Psoas muscle (tissue), 8 donors: Measurements from ENCODE around the gene NUDT1. TPM values are rescaled to one million over a fixed set of nuclear protein-coding genes. Genes with fewer than 3 reads are reported as not detected.

Experiments used
- ATAC-seq, 4 donors: fragments of 200-7000 bp; cut with Tn5 transposase; one replicate each; pipeline ENCODE4 v1.9.1; 2020; ENCODE audit warnings: moderate library complexity in 3 of 4, mild to moderate bottlenecking in 2 of 4
- DNase-seq, 2 donors: peaks; one replicate each; pipeline ENCODE4 v3.0.0-alpha.2; 2020
- H3K27ac ChIP-seq: fragments of 200-600 bp; one replicate; pipeline ENCODE4 v1.8.0; 2022
- H3K27me3 ChIP-seq, 3 donors: fragments of 200-600 bp in 1 of 3; one replicate each; pipeline versions ENCODE4 v1.6.1 to v1.8.0; 2013 to 2022; ENCODE audit warnings: low read length in 2 of 3, mild to moderate bottlenecking in 2 of 3, moderate library complexity in 1 of 3; ENCODE audit not compliant: insufficient read depth in 3 of 3
- H3K36me3 ChIP-seq, 2 donors: fragments of 200-600 bp in 1 of 2; one replicate each; pipeline versions ENCODE4 v1.6.1 to v1.8.0; 2013 to 2022; ENCODE audit warnings: low read depth in 1 of 2, mild to moderate bottlenecking in 1 of 2, moderate library complexity in 1 of 2; ENCODE audit not compliant: insufficient read depth in 1 of 2
- H3K4me1 ChIP-seq: fragments of 200-600 bp; one replicate; pipeline ENCODE4 v1.8.0; 2022
- H3K4me3 ChIP-seq: fragments of 200-600 bp; one replicate; pipeline ENCODE4 v1.8.0; 2022; ENCODE audit warnings: mild to moderate bottlenecking
- H3K9me3 ChIP-seq: fragments of 200-600 bp; one replicate; pipeline ENCODE4 v1.8.0; 2022
- CTCF ChIP-seq: fragments of 200-600 bp; IDR thresholded peaks from one replicate; pipeline ENCODE4 v1.8.0; 2022; ENCODE audit warnings: antibody characterized with exemption
- WGBS, 3 donors: extraction: QIAGEN DNeasy Blood & Tissue Kit; methylation state at CpG; one replicate each; pipeline versions ENCODE4 v1.1.6 to v1.1.7; 2013; 5-methylcytosine and 5-hydroxymethylcytosine counted together
- intact Hi-C, 2 donors: fragments of 100-400 bp; cut with DNase I; formaldehyde crosslinking; loops; one replicate each; pipeline versions ENCODE4 v1.11.0 to v1.14.2; 2022
- polyA plus RNA-seq, 3 donors: library from polyadenylated mRNA; stranded (reverse); fragments of 200-250 nt; gene quantifications; one replicate each; pipeline ENCODE4 v1.2.3, GENCODE V29; 2013
- total RNA-seq, 4 donors: library from RNA; stranded (reverse); fragmentation: NEBNext Ultra II Directional in 2 of 4; extraction: Animal tissue kit (Norgen Biotek cat#: 25700) in 2 of 4; gene quantifications; one replicate each; pipeline versions ENCODE4 v1.2.1 to v1.2.4, GENCODE V29; 2021 to 2023
- donor health status: healthy with polysubstance abuse.
- donor health status: DM: no; HTN: no; CAD: no; lungs with moderate emphysema.
- donor health status: Bipolar disorder and iron deficiency.
- donor health status: healthy.
- donor health status: DM: yes; HTN: yes; CAD: no.
- donor health status: DM: no; HTN: no; CAD: no.
- donor health status: DM: no; HTN: no; CAD: no.
- donor health status: DM: yes; HTN: yes; CAD: no.

NUDT1 gene
- total and polyA plus RNA-seq, 7 donors = 5.6 to 29.2 (median 12.4) TPM

GRCh38 chr7:2251381-2251780, 9.4 kb downstream of the NUDT1 start:
- Histone ChIP-seq H3K36me3 (peaks cover 0 to 13% of the 10 kb centered on the region in 2 donors), H3K9me3 (no peaks in the 10 kb centered on the region), H3K27ac (no peak overlapping the region), H3K4me3 (no peak overlapping the region), H3K27me3 (no peaks in the 10 kb centered on the region), H3K4me1 (no peaks in the 10 kb centered on the region)
- TF ChIP-seq CTCF = no peak
- DNase-seq (no peak), ATAC-seq (no peak)
- WGBS, 3 donors = 56 to 62% (median 57%) methylated on average over 10 of the region's 10 CpGs
- intact Hi-C loops = no loop called here

GRCh38 chr7:2251841-2252771, 10.1 kb downstream of the NUDT1 start:
- Histone ChIP-seq H3K4me3 (no peak overlapping the region), H3K27me3 (no peaks in the 10 kb centered on the region), H3K36me3 (peaks cover 0 to 20% of the 10 kb centered on the region in 2 donors), H3K27ac (no peak overlapping the region), H3K9me3 (no peaks in the 10 kb centered on the region), H3K4me1 (no peaks in the 10 kb centered on the region)
- WGBS, 3 donors = 49 to 58% (median 57%) methylated on average over 23 to 24 of the region's 24 CpGs
- TF ChIP-seq CTCF = no peak
- intact Hi-C loops = no loop called here
- peak in 1 of 4 donors; percentile 20 for ATAC-seq
- no peak for DNase-seq

- ATAC-seq = no peak
- intact Hi-C loops = no loop called here
- H3K9me3 ChIP-seq = no peaks in the 10 kb centered on the region
- DNase-seq = no peak
- no peaks in the 10 kb centered on the region for H3K27me3 ChIP-seq
- H3K36me3 ChIP-seq = peaks cover 2 to 23% of the 10 kb centered on the region in 2 donors
- H3K4me1 ChIP-seq = no peaks in the 10 kb centered on the region
- TF ChIP-seq CTCF = no peak
- H3K27ac ChIP-seq = no peak overlapping the region
- 94 to 96% (median 96%) methylated on average over 9 of the region's 9 CpGs for WGBS, 3 donors
- no peak overlapping the region for H3K4me3 ChIP-seq
These were observed 11.0 kb downstream of the NUDT1 start for GRCh38 chr7:2253021-2253420.

GRCh38 chr7:2253525-2254244, 11.7 kb downstream of the NUDT1 start:
- no peak overlapping the region for H3K27ac ChIP-seq
- intact Hi-C loops = no loop called here
- H3K27me3 ChIP-seq = no peaks in the 10 kb centered on the region
- H3K36me3 ChIP-seq = peaks cover 2 to 23% of the 10 kb centered on the region in 2 donors
- no peak overlapping the region for H3K4me3 ChIP-seq
- DNase-seq = no peak
- H3K4me1 ChIP-seq = no peaks in the 10 kb centered on the region
- no peaks in the 10 kb centered on the region for H3K9me3 ChIP-seq
- TF ChIP-seq CTCF = no peak
- 92 to 97% (median 95%) methylated on average over 23 to 32 of the region's 32 CpGs for WGBS, 3 donors
- ATAC-seq = no peak
